Measurements from ENCODE around the gene MN1.

The MN1 gene

DNA sequence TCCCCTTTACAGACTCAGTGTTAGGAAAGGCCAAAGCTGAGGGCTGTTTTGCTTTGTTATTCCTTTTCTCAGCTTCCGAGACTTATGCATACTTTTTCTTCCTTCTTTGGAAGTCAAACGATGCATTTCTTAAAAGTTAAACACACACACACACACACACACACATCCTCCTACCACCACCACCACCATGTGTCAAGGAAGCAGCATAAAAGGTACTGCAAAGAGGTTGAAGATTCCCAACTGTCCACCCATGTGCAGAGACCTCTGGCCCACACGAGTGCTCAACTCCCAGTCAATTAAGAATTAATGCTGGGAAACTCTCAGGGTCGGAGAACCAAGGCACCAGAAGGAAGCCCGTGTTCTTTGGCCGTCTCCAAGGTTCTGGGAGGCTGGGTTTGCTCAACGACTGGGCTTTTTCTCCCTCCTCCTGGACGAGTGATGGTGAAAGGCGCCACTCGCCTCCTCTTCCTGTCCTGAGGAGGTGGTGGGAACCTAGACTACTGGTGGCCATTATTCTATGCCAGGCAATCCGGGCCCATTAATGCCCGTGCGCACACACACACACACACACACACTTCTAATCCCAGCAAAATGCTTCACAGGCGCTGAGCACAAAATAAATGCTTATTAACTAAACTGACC lies 15.1 kb downstream of the MN1 start:
- in situ Hi-C loops (cut with HindIII; ENCODE audit: low sequenced_read_pairs), result no loop called here

- in situ Hi-C loops (cut with HindIII; ENCODE audit: low sequenced_read_pairs), result no loop called here
These were observed 15.7 kb downstream of the MN1 start for GRCh38 chr22:27785831-27786230.

DNA sequence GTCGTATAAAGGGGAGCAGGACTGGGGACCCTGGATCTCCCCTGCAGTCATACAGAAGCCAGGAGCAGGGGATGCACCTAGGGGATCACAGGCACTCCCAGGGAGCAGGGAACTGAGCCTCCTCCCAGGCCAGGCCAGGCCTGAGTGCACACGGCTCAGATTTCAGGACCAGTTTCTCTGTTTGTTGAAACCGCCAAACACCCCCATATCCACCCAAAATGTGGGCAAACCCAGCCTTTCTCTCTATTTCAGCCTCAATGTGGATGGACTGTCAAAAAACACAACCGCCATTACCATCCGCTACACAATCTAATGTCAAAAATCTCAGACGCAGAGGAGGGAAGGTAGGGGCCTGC lies 17.5 kb downstream of the MN1 start:
- in situ Hi-C loops (cut with HindIII; ENCODE audit: low sequenced_read_pairs), result no loop called here

DNA sequence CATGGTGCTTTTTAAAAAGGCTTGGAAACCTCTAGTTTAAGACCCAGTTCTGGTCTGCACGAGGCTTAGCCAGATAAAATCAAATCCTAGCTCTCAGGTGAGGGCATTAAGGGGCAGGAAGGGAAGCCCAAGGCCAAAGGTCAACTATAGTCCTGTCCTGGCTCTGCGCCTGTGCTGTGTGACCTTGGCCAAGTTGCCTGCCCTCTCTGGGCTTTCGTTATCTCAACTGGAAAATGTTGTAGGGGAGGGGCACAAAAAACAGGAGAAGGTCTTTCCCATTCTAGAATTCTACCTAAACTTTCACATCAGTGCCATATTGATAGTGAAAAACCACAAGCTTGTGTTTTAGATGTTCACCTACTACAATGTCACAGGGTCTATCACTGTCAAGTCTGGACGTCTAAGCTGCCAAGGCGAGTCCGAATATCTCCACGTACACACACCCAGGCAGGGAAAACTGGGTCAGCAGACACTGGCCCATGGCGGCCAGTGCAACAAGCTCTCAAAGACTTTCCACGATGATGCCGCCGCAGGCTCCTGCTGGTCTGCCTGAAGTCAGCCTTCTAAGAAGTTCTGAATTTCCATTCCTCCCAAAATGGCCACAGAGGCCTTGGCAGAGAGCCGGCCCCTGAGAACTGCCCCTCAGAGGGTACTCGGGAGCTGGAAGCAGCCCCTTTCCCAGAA lies 18.0 kb downstream of the MN1 start:
- in situ Hi-C loops (cut with HindIII; ENCODE audit: low sequenced_read_pairs), result no loop called here

DNA sequence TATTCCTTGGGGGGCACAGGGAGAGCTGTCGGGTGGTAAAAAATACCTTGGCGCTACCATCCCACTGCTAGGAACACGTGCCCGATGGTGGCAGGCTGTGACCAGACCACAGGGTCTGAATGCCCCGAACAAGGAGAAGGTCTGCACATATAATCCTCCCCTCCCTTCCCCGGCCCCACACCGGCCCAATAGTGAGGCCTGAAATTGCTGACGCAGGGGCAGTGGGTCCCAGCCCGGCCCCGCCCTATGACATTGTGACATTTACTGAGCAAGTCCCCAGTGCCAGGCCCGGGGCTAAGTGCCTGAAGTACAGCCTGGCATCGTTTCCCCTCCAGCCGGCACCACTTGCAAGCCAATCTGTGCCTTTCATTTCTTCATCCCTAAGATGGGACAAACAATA lies 19.5 kb downstream of the MN1 start:
- in situ Hi-C loops (cut with HindIII; ENCODE audit: low sequenced_read_pairs), result no loop called here

DNA sequence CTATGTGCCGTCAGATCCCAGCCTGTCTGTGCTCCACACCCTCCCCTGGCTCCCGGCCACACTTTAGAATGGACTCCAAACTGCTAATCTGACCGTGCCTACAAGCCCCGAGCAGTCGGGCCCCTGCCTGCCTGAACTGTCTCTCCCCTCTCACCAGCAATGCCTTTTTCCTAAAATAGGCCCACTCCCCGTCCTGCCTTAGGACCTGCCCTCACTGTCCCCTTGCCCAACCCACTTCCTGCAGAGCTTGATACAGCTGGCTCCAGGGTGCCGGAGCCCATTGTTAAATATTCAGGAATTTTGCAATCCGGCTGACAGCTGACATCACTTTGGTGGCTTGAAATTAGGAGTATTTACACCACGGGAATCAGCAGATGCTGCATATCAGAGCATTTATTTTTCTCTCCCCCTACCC lies 21.4 kb downstream of the MN1 start:
- in situ Hi-C loops (cut with HindIII; ENCODE audit: low sequenced_read_pairs), result no loop called here

DNA sequence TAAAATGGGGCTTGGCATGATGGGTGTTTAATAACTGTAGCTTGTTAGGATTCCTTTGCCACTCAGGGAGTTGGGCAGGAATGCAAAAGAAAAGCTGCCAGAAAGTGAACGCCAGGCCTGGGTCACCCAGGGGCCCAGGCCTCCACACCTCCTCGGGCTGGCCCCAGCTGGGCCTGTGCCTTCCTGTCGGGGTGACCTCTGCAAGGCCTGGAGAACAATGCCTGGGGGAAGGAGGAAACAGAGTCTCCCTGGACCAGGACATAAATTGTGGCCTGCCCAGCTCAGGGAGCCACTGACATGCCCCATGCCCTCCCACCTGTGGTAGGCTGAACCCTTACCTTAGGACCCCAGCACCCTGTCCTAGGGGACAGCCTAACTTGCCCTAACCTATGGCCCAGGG lies 21.9 kb downstream of the MN1 start:
- in situ Hi-C loops (cut with HindIII; ENCODE audit: low sequenced_read_pairs), result no loop called here

GRCh38 chr22:27778294-27779090 lies 23.1 kb downstream of the MN1 start:
- in situ Hi-C loops (cut with HindIII; ENCODE audit: low sequenced_read_pairs), result no loop called here

DNA sequence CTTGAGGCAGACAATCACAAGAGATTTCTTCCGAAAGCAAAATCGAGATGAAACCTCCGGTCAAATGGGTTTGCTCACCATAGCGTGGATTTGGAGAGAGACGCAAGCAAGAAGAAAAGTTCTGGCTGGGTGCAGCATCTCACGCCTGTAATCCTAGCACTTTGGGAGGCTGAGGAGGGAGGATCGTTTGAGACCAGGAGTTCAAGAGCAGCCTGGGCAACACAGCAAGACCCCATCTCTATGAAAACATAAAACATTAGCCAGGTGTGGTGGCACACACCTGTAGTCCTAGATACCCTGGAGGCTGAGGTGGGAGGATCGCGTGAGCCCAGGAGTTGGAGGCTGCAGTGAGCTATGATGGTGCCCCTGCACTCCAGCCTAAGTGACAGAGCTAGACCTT lies 24.4 kb downstream of the MN1 start:
- in situ Hi-C loops (cut with HindIII; ENCODE audit: low sequenced_read_pairs), result no loop called here

- in situ Hi-C loops (cut with HindIII; ENCODE audit: low sequenced_read_pairs), result no loop called here
These were observed 25.0 kb downstream of the MN1 start for GRCh38 chr22:27776650-27776958.

DNA sequence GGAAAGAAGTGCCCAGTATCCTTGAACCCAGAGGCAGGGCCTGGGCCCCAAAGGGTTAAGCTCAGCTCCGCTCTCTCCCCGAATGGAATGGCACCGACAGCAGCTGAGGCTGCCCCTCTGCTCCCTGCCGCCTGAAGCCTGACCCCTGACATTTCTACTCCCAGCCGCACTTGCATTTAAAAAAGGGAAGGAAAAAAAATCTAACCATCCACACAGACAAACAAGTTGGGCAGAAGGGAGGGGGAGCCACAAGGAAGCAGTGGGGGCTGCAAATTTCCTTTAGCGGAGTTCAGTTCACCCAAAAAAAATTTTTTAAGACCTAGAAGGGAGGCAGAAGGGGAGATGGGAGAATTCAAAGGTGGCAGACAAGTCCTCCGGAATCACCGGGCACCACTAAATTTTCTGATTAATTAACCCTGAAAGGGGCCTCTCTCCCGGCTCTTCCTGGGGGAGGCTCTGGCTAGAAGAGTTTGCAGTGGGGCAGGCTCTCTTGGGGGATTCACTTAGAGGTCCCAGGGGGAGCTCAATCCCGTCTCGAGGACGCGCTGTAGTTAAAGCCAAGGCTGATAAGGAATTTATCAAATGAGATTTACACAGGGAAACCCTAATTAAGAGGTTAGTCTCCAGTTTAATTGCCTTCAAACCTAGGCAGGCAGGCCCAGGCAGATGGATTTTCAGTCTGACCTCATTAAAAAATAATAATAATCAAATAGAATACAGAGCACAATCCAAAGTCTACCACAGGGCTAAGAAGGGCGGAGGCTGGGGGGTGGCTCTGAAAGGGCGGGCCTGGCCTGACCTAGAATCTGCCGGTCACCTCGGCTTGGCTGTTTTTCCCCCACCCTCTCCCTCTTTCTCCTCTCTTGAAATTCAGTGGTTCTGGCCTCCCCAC lies 25.6 kb downstream of the MN1 start:
- in situ Hi-C loops (cut with HindIII; ENCODE audit: low sequenced_read_pairs), result no loop called here

GRCh38 chr22:27775087-27775698 lies 26.4 kb downstream of the MN1 start:
- in situ Hi-C loops (cut with HindIII; ENCODE audit: low sequenced_read_pairs), result no loop called here

DNA sequence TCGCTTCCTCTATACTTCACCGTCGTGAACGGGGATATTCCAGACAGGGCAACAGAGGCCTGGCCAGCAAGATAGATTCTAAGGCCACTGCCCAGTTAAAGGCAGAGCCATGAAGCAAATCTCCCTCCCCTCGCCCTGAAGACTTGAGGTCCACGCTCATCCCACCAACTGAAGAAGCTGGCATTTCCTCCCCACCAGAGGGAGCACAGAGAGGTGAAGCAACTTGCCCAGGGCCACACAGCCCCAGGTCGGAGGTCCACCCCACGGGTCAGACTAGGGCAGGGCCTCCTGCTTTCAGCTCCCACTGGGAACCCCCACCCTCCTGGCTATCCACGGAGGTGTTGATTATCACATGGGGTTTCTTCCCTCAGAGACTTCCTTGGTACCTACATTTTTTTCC lies 27.4 kb downstream of the MN1 start:
- in situ Hi-C loops (cut with HindIII; ENCODE audit: low sequenced_read_pairs), result no loop called here

DNA sequence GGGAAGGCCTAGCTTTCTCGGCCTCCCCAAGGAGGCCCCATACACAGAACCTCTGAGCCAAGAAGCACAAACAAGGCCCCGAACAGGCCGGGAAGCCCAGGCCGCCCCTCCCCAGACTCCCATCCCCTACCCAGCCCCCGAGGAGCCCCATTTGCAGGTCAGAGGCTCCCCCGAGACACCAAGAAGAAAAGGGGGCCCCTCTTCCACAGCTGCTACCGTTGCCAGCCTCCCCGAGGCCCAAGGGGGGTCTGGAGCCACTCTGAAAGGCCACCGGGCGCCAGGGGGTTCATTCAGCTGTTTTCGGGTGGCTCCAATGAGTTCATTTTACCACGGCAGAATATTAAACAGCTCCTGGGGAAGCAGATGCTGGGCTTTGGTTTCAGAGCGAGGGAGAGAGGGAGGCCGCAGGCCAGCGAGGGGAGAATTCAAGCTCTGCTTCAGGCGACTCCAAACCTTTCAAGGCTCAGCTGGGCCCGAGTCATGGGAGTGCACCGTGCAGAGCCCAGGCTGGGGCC lies 28.5 kb downstream of the MN1 start:
- in situ Hi-C loops (cut with HindIII; ENCODE audit: low sequenced_read_pairs), result no loop called here

GRCh38 chr22:27772081-27772983 lies 29.2 kb downstream of the MN1 start:
- in situ Hi-C loops (cut with HindIII; ENCODE audit: low sequenced_read_pairs), result no loop called here

DNA sequence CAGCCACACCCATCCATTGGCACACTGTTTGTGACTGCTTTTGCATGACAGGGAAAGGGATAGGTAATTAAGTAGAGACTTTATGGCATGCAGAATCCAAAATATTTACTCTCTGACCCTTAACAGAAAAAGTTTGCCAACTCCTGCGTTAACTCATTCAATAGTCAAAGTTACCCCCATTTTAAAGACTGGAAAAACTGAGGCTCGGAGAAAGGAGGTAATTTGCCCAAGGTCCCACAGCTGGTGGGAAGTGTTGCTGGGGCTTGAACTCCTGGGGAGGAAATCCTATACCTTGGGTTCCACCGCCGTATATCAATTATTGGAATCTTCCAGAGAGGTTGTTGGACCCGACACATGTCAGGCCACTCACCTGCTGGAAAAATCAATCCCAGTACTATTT lies 29.9 kb downstream of the MN1 start:
- in situ Hi-C loops (cut with HindIII; ENCODE audit: low sequenced_read_pairs), result no loop called here

DNA sequence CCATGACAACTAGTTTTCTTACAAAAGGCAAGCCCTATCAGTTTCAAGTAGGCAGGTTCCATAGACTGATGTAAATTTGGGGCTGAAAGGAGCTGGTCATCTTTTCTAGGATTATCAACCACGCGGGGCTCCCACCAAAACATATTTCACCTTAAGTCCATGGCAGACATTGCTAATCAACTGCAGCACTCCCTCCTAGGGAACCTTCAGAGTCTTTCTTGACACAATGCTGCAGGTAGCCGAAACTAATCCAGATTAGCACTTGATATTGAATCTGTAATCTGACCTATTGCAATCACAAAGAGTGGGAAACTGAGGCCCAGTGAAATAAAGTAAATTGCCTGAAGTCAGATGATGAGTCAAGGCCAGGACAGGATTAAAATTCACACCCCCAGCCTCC lies 32.5 kb downstream of the MN1 start:
- in situ Hi-C loops (cut with HindIII; ENCODE audit: low sequenced_read_pairs), result no loop called here

DNA sequence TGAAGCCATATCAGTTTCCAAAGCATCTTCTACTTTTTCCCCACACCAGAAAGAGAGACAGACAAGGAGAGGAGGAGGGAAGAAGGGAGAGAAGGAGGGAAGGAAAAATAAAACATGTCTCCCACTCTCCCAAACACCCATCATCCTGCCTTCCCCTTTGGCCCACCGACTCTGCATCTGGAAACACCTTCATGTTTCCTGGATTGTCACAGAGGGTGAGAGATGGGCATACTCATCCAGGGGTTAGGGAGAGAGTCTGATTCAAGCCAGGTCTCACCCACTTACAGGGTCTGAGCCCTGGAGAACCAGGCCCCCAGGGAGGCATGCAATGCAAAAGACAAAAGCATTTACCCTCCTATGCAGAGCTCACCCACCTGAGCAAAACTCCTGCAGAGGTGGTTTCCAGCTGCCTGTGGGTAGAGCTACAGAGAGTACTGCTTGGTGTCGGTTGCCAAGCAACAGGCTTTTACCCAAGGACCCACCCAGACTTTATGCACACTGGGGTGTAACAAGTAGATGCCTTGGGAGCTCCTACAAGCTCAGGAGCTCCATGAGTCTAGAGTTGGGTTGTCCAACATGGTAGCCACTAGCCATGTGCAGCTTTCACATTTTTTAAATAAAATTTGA lies 33.4 kb downstream of the MN1 start:
- in situ Hi-C loops (cut with HindIII; ENCODE audit: low sequenced_read_pairs), result no loop called here

DNA sequence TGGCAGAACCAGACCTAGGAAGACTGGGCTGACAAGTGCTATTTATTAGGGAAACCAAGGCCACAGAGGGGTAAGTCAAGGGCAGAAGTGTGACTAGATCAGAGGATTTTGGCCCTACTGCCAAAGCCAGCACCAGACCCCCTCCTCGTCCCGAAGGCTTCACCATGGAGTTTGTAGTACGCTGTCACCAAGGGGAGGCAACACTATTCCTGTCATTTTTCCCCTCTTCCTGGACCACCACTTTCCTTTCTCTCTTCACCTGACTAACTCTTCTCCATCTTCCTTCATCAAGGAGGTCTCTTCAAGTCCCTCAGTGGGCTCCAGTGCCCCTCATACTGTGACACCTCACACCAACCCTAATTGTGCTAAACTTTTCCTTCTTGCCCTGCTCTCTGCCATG lies 34.9 kb downstream of the MN1 start:
- in situ Hi-C loops (cut with HindIII; ENCODE audit: low sequenced_read_pairs), result no loop called here

Measured in DLD1 (cell line).